Hepatocyte (in vitro differentiated cells): ENCODE measurements around the gene MEGF8. TPM values are rescaled to one million over a fixed set of nuclear protein-coding genes. Genes with fewer than 3 reads are reported as not detected.

Experiments used
- DNase-seq: peaks from one replicate; pipeline ENCODE4 v3.0.0-alpha.2; 2016; ENCODE audit warnings: low spot score
- H2AFZ ChIP-seq: fragments of 200-600 bp; sonication (generic); 2 replicates; pipeline ENCODE4 v1.6.0; 2016; ENCODE audit warnings: antibody characterized with exemption, mild to moderate bottlenecking
- H3K27ac ChIP-seq: fragments of 200-600 bp; sonication (generic); 2 replicates; pipeline ENCODE4 v1.5.1; 2016; ENCODE audit warnings: mild to moderate bottlenecking
- H3K27me3 ChIP-seq: fragments of 200-600 bp; sonication (generic); 2 replicates; pipeline ENCODE4 v1.6.1; 2016
- H3K36me3 ChIP-seq: fragments of 200-600 bp; sonication (generic); replicated peaks from 2 replicates; pipeline ENCODE4 v1.5.1; 2016; ENCODE audit warnings: low read depth; ENCODE audit not compliant: insufficient read depth
- H3K4me1 ChIP-seq: fragments of 200-600 bp; sonication (generic); 2 replicates; pipeline ENCODE4 v1.5.1; 2016; ENCODE audit warnings: mild to moderate bottlenecking, moderate library complexity; ENCODE audit not compliant: insufficient read depth
- H3K4me2 ChIP-seq: fragments of 200-600 bp; sonication (generic); 2 replicates; pipeline ENCODE4 v1.6.0; 2016
- H3K4me3 ChIP-seq: fragments of 200-600 bp; sonication (generic); 2 replicates; pipeline ENCODE4 v1.5.1; 2016; ENCODE audit warnings: mild to moderate bottlenecking
- H3K79me2 ChIP-seq: fragments of 200-600 bp; sonication (generic); 2 replicates; pipeline ENCODE4 v1.6.0; 2017; ENCODE audit warnings: mild to moderate bottlenecking
- H3K9me2 ChIP-seq: fragments of 200-600 bp; sonication (generic); replicated peaks from 2 replicates; pipeline ENCODE4 v1.6.0; 2017; ENCODE audit warnings: mild to moderate bottlenecking; ENCODE audit not compliant: insufficient read depth
- H3K9me3 ChIP-seq: fragments of 200-600 bp; sonication (generic); 2 replicates; pipeline ENCODE4 v1.5.1; 2016; ENCODE audit warnings: low read depth, mild to moderate bottlenecking
- H4K20me1 ChIP-seq: fragments of 200-600 bp; sonication (generic); 2 replicates; pipeline ENCODE4 v1.6.0; 2016; ENCODE audit warnings: mild to moderate bottlenecking; ENCODE audit not compliant: insufficient read depth, poor library complexity, severe bottlenecking
- EZH2 ChIP-seq: fragments of 200-600 bp; sonication (generic); IDR thresholded peaks from 2 replicates; pipeline ENCODE4 v1.6.1; 2016; ENCODE audit warnings: antibody characterized with exemption, mild to moderate bottlenecking, borderline replicate concordance
- EZH2phosphoT487 ChIP-seq: fragments of 200-600 bp; sonication (generic); IDR thresholded peaks from one replicate; pipeline ENCODE4 v1.6.1; 2018; ENCODE audit warnings: antibody characterized with exemption, mild to moderate bottlenecking, low read depth, moderate library complexity; ENCODE audit not compliant: unreplicated experiment, severe bottlenecking
- WGBS: methylation state at CpG from one replicate; pipeline ENCODE4 v1.1.6; 2016; ENCODE audit warnings: low lambda C conversion rate; ENCODE audit errors: missing lambda C conversion rate; 5-methylcytosine and 5-hydroxymethylcytosine counted together
- polyA plus RNA-seq: library from polyadenylated mRNA; unstranded; fragments of >200 nt; fragmentation: Nextera tagmentation; extraction: Ambion mirVana; gene quantifications from 2 replicates; pipeline ENCODE4 v1.2.1, GENCODE V29; 2016
- total RNA-seq: library from RNA; depleted of rRNA; stranded (reverse); fragments of >200 nt; gene quantifications from 2 replicates; pipeline ENCODE4 v1.2.3, GENCODE V29; 2014
- TF ChIP-seq, protein P1 (sequence below): fragments of 200-600 bp; sonication (generic); IDR thresholded peaks from 2 replicates; pipeline ENCODE4 v1.5.1; 2016; ENCODE audit warnings: antibody characterized with exemption, mild to moderate bottlenecking; ENCODE audit not compliant: poor library complexity

Gene MEGF8
- total and polyA plus RNA-seq, 2 experiments from 2014 or later: 8.3 to 19.2 TPM

DNA sequence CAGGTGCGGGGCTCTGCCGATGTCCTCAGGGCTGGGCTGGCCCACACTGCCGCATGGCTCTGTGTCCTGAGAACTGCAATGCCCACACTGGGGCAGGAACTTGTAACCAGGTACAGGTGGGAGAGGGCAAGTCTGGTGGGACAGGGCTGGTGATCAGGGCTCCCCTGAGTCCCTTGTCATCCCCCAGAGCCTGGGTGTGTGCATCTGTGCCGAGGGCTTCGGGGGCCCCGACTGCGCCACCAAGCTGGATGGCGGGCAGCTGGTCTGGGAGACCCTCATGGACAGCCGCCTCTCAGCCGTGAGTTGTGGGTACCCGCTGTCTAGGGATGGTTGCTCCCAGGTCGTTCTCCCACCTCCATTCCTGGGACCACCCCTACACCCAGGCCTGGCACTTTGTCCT, 30.5 kb downstream of the MEGF8 start:
- no peak overlapping the region for H2AFZ ChIP-seq
- no peak for DNase-seq
- no peaks in the 10 kb centered on the region for H3K9me2 ChIP-seq
- no peak overlapping the region for H3K27ac ChIP-seq
- no peaks in the 10 kb centered on the region for H3K79me2 ChIP-seq
- no peaks in the 10 kb centered on the region for H4K20me1 ChIP-seq
- no peaks in the 10 kb centered on the region for H3K36me3 ChIP-seq
- H3K4me2 ChIP-seq: no peak overlapping the region
- H3K9me3 ChIP-seq: no peaks in the 10 kb centered on the region
- WGBS: 93% methylated on average over 11 of the region's 12 CpGs
- H3K4me1 ChIP-seq: no peaks in the 10 kb centered on the region
- H3K4me3 ChIP-seq: no peak overlapping the region
- H3K27me3 ChIP-seq: no peaks in the 10 kb centered on the region
- TF ChIP-seq EZH2phosphoT487: no peak
- TF ChIP-seq, protein P1, sequence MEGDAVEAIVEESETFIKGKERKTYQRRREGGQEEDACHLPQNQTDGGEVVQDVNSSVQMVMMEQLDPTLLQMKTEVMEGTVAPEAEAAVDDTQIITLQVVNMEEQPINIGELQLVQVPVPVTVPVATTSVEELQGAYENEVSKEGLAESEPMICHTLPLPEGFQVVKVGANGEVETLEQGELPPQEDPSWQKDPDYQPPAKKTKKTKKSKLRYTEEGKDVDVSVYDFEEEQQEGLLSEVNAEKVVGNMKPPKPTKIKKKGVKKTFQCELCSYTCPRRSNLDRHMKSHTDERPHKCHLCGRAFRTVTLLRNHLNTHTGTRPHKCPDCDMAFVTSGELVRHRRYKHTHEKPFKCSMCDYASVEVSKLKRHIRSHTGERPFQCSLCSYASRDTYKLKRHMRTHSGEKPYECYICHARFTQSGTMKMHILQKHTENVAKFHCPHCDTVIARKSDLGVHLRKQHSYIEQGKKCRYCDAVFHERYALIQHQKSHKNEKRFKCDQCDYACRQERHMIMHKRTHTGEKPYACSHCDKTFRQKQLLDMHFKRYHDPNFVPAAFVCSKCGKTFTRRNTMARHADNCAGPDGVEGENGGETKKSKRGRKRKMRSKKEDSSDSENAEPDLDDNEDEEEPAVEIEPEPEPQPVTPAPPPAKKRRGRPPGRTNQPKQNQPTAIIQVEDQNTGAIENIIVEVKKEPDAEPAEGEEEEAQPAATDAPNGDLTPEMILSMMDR: no peak
- TF ChIP-seq EZH2: no peak

DNA sequence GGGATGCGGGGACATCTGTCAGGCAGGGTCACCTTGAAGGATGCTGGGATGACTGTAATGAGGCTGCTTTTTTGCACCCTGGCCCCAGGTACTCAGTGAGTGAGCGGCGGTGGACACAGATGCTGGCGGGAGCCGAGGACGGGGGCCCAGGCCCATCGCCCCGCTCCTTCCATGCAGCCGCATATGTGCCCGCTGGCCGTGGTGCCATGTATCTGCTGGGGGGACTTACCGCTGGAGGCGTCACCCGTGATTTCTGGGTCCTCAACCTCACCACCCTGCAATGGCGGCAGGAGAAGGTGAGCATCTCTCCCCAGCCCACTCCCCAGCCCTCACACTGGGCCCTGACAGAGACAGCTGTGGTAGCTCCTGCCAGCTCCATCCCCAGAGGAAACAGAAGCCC, 31.3 kb downstream of the MEGF8 start:
- no peak for DNase-seq
- Histone ChIP-seq H2AFZ (no peak overlapping the region), H4K20me1 (no peaks in the 10 kb centered on the region), H3K36me3 (no peaks in the 10 kb centered on the region), H3K4me2 (no peak overlapping the region), H3K9me3 (no peaks in the 10 kb centered on the region), H3K27ac (no peak overlapping the region), H3K79me2 (no peaks in the 10 kb centered on the region), H3K27me3 (no peaks in the 10 kb centered on the region), H3K4me1 (no peaks in the 10 kb centered on the region), H3K4me3 (no peak overlapping the region), H3K9me2 (no peaks in the 10 kb centered on the region)
- WGBS: 98% methylated on average over 15 of the region's 15 CpGs
- no peak for TF ChIP-seq EZH2
- TF ChIP-seq, protein P1: no peak
- TF ChIP-seq EZH2phosphoT487: no peak

DNA sequence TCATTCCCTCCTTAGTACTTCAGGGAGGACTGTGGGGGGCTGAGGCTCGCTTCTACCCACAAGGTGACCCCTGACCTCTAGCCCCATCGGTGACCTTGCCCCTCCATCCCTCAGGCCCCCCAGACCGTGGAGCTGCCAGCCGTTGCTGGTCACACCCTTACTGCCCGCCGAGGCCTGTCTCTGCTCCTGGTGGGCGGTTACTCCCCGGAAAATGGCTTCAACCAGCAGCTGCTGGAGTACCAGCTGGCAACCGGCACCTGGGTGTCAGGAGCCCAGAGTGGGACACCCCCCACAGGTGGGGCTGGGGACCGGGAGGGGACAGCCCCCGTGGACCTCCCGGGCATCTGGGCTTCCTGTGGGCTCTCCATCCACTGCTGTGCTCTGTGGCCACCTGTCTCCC, 31.9 kb downstream of the MEGF8 start:
- DNase-seq: no peak
- no peaks in the 10 kb centered on the region for H4K20me1 ChIP-seq
- no peaks in the 10 kb centered on the region for H3K36me3 ChIP-seq
- H3K9me2 ChIP-seq: no peaks in the 10 kb centered on the region
- no peaks in the 10 kb centered on the region for H3K4me1 ChIP-seq
- H3K27me3 ChIP-seq: no peaks in the 10 kb centered on the region
- H3K4me2 ChIP-seq: no peak overlapping the region
- TF ChIP-seq EZH2: no peak
- TF ChIP-seq EZH2phosphoT487: no peak
- TF ChIP-seq, protein P1: no peak
- no peak overlapping the region for H2AFZ ChIP-seq
- WGBS: 95% methylated on average over 12 of the region's 12 CpGs
- H3K9me3 ChIP-seq: no peaks in the 10 kb centered on the region
- no peaks in the 10 kb centered on the region for H3K79me2 ChIP-seq
- H3K4me3 ChIP-seq: no peak overlapping the region
- no peak overlapping the region for H3K27ac ChIP-seq
